ENCODE data around the gene TRPM8. TPM values are rescaled to one million over a fixed set of nuclear protein-coding genes. Genes with fewer than 3 reads are reported as not detected.

TRPM8 gene
- total RNA-seq, 1 experiment from 2014 or later, result 3.9 TPM

DNA sequence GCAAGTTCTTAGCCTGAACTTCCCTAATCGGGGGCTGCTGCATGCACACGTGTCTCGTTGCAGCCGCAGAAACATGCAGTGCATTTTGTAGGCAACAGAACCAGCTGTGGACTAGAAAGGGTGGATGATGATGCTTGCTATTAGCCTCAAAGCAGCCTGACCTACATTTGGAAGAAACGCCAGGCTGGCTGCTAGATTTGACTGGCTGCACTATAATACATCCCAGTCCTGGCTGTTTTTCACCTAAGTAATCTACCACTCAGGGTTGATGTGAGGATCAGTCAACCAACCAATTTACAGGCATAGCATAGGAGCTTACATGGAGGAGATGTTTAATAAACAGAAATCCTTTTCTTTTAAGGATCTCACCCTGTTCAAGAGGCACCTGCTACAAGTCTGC is 77.0 kb downstream of the TRPM8 start:
- no TSS peak for BruUV-seq (replicated peaks)
- no peaks in the 10 kb centered on the region for H3K27me3 ChIP-seq (ENCODE audit: control insufficient read depth, insufficient read depth, low read length)
- intact Hi-C loops (cut with micrococcal nuclease; ENCODE audit: unreplicated experiment) (no loop called here), in situ Hi-C loops (cut with HindIII; ENCODE audit: low pct_unique_long_range_greater_than_20kb, low sequenced_read_pairs) (no loop called here)
- ChIA-PET POLR2A (no interaction called here), CTCF (no interaction called here)
- H3K4me3 ChIP-seq (ENCODE audit: low read depth in 2 of 2, low read length in 2 of 2), result no peak overlapping the region
- peaks cover 3% of the 10 kb centered on the region; the same call in 1 of the 2 replicates for H3K9me3 ChIP-seq (ENCODE audit: control insufficient read depth, insufficient read depth, low read depth, low read length)
- DNase-seq (ENCODE audit: low read depth, low spot score) (no peak), ATAC-seq (no peak)
- no peak overlapping the region for H3K27ac ChIP-seq (ENCODE audit: low read length)
- no peaks in the 10 kb centered on the region for H3K36me3 ChIP-seq (ENCODE audit: control insufficient read depth, insufficient read depth, low read length)
- peaks cover 3% of the 10 kb centered on the region; the same call in 1 of the 2 replicates for H3K4me1 ChIP-seq (ENCODE audit: control insufficient read depth, insufficient read depth, low read length)
- TF ChIP-seq SIN3A (IDR thresholded peaks at IDR 0.05; ENCODE audit: borderline replicate concordance, insufficient read depth, low read depth, low read length) (no peak), POLR2AphosphoS5 (IDR thresholded peaks at IDR 0.05; ENCODE audit: low read depth, low read length) (no peak), TCF7L2 (IDR thresholded peaks at IDR 0.05; ENCODE audit: low read depth, low read length) (no peak)
- TF ChIP-seq, protein P1, sequence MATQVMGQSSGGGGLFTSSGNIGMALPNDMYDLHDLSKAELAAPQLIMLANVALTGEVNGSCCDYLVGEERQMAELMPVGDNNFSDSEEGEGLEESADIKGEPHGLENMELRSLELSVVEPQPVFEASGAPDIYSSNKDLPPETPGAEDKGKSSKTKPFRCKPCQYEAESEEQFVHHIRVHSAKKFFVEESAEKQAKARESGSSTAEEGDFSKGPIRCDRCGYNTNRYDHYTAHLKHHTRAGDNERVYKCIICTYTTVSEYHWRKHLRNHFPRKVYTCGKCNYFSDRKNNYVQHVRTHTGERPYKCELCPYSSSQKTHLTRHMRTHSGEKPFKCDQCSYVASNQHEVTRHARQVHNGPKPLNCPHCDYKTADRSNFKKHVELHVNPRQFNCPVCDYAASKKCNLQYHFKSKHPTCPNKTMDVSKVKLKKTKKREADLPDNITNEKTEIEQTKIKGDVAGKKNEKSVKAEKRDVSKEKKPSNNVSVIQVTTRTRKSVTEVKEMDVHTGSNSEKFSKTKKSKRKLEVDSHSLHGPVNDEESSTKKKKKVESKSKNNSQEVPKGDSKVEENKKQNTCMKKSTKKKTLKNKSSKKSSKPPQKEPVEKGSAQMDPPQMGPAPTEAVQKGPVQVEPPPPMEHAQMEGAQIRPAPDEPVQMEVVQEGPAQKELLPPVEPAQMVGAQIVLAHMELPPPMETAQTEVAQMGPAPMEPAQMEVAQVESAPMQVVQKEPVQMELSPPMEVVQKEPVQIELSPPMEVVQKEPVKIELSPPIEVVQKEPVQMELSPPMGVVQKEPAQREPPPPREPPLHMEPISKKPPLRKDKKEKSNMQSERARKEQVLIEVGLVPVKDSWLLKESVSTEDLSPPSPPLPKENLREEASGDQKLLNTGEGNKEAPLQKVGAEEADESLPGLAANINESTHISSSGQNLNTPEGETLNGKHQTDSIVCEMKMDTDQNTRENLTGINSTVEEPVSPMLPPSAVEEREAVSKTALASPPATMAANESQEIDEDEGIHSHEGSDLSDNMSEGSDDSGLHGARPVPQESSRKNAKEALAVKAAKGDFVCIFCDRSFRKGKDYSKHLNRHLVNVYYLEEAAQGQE (IDR thresholded peaks at IDR 0.05; ENCODE audit: insufficient read depth in 1 of 2, low read depth in 2 of 2, low read length in 1 of 2), result no peak
- TF ChIP-seq, protein P2, sequence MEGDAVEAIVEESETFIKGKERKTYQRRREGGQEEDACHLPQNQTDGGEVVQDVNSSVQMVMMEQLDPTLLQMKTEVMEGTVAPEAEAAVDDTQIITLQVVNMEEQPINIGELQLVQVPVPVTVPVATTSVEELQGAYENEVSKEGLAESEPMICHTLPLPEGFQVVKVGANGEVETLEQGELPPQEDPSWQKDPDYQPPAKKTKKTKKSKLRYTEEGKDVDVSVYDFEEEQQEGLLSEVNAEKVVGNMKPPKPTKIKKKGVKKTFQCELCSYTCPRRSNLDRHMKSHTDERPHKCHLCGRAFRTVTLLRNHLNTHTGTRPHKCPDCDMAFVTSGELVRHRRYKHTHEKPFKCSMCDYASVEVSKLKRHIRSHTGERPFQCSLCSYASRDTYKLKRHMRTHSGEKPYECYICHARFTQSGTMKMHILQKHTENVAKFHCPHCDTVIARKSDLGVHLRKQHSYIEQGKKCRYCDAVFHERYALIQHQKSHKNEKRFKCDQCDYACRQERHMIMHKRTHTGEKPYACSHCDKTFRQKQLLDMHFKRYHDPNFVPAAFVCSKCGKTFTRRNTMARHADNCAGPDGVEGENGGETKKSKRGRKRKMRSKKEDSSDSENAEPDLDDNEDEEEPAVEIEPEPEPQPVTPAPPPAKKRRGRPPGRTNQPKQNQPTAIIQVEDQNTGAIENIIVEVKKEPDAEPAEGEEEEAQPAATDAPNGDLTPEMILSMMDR (IDR thresholded peaks at IDR 0.05), result no peak

DNA sequence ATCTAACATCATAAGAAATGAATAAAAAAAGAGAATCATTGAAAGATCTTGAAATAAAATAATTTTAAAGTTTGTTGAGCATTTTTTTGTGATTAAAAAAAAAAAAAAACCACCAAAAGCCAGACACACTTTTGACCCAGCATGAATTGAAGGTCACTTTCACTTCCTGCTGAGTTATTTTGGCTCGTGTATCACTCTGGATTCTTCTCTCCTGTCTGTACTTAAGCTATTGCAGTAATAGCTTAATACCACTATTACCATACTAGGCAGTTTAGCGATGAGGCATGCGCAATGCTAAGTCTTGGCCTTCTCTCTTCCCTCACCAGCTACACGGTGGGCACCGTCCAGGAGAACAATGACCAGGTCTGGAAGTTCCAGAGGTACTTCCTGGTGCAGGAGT is 78.8 kb downstream of the TRPM8 start:
- Histone ChIP-seq H3K9me3 (ENCODE audit: control insufficient read depth, insufficient read depth, low read depth, low read length) (peaks cover 3% of the 10 kb centered on the region; the same call in 1 of the 2 replicates), H3K4me1 (ENCODE audit: control insufficient read depth, insufficient read depth, low read length) (no peaks in the 10 kb centered on the region), H3K4me3 (ENCODE audit: low read depth in 2 of 2, low read length in 2 of 2) (no peak overlapping the region), H3K27me3 (ENCODE audit: control insufficient read depth, insufficient read depth, low read length) (no peaks in the 10 kb centered on the region), H3K27ac (ENCODE audit: low read length) (no peak overlapping the region), H3K36me3 (ENCODE audit: control insufficient read depth, insufficient read depth, low read length) (no peaks in the 10 kb centered on the region)
- TF ChIP-seq TCF7L2 (IDR thresholded peaks at IDR 0.05; ENCODE audit: low read depth, low read length) (no peak), POLR2AphosphoS5 (IDR thresholded peaks at IDR 0.05; ENCODE audit: low read depth, low read length) (no peak), SIN3A (IDR thresholded peaks at IDR 0.05; ENCODE audit: borderline replicate concordance, insufficient read depth, low read depth, low read length) (no peak)
- TF ChIP-seq, protein P2 (IDR thresholded peaks at IDR 0.05), result no peak
- TF ChIP-seq, protein P1 (IDR thresholded peaks at IDR 0.05; ENCODE audit: insufficient read depth in 1 of 2, low read depth in 2 of 2, low read length in 1 of 2), result no peak
- ATAC-seq, result no peak
- no peak for DNase-seq (ENCODE audit: low read depth, low spot score)
- intact Hi-C loops (cut with micrococcal nuclease; ENCODE audit: unreplicated experiment), result no loop called here
- POLR2A ChIA-PET, result no interaction called here
- no TSS peak for BruUV-seq (replicated peaks)
- in situ Hi-C loops (cut with HindIII; ENCODE audit: low pct_unique_long_range_greater_than_20kb, low sequenced_read_pairs), result no loop called here
- CTCF ChIA-PET, result no interaction called here

Data from Panc1 (cell line).